ENCODE data around the gene GNRH2. TPM values are rescaled to one million over a fixed set of nuclear protein-coding genes. Genes with fewer than 3 reads are reported as not detected.

GNRH2 gene
- polyA plus RNA-seq, 1 of the 3 experiments (the other 2 are of a cell fraction), result 0.58 TPM

- 23% methylated on average over 33 of the region's 39 CpGs for WGBS (ENCODE audit: low lambda C conversion rate)
- Histone ChIP-seq H3K36me3 (replicated peaks in 1 of 2; ENCODE audit: control insufficient read depth in 1 of 2, insufficient read depth in 2 of 2, low read length in 1 of 2) (peaks cover 12 to 27% of the 10 kb centered on the region in 2 experiments), H3K9me2 (no peaks in the 10 kb centered on the region), H3K79me2 (ENCODE audit: insufficient read depth) (peaks cover 21% of the 10 kb centered on the region), H3K9me3 (no peaks in the 10 kb centered on the region), H3F3A (replicated peaks; ENCODE audit: insufficient read depth) (peaks cover 4% of the 10 kb centered on the region), H4K20me1 (ENCODE audit: insufficient read depth) (0 out of 2 replicates have a peak, but pooled peaks cover 5% of the 10 kb centered on the region), H3K9ac (peak overlapping the region; percentile 80), H3K27ac (ENCODE audit: low read depth in 2 of 2, low read length in 1 of 2) (peak overlapping the region; percentile 54 to 96; a peak in 3 of 4 replicates), H3K4me1 (ENCODE audit: control insufficient read depth in 1 of 2, insufficient read depth in 2 of 2, low read depth in 1 of 2, low read length in 1 of 2) (peaks cover 2 to 17% of the 10 kb centered on the region in 2 experiments; a peak in 2 of 4 replicates), H3K27me3 (ENCODE audit: insufficient read depth) (no peaks in the 10 kb centered on the region), H3K4me2 (peak overlapping the region; percentile 94), H2AFZ (ENCODE audit: low read depth) (0 out of 2 replicates have a peak overlapping the region, but pooled peaks have one; percentile 53), H3K4me3 (ENCODE audit: low read depth in 2 of 2, low read length in 1 of 2) (peak overlapping the region; percentile 78 to 97)
- CTCF ChIA-PET, result no interaction called here
- POLR2A ChIA-PET, result interaction anchor here (1.1 kb wide), 1 partner anchor 172 kb away, joined by 3 read pairs; no protein-coding TSS in a partner anchor
- DNase-seq, result no peak
- no peak for TF ChIP-seq JUND (IDR thresholded peaks at IDR 0.05)
- peak; percentile 31; the same call in 1 of the 2 replicates for TF ChIP-seq PBX3 (IDR thresholded peaks at IDR 0.05)
Measured at GRCh38 chr20:3046677-3047462, 3.4 kb downstream of the GNRH2 start.

GRCh38 chr20:3047486-3048419 is 4.3 kb downstream of the GNRH2 start:
- Histone ChIP-seq H3K79me2 (ENCODE audit: insufficient read depth) (peaks cover 21% of the 10 kb centered on the region), H4K20me1 (ENCODE audit: insufficient read depth) (0 out of 2 replicates have a peak, but pooled peaks cover 5% of the 10 kb centered on the region), H3K4me2 (peak overlapping the region; percentile 94; the same call in 1 of the 2 replicates), H3F3A (replicated peaks; ENCODE audit: insufficient read depth) (peaks cover 6% of the 10 kb centered on the region), H3K9me2 (no peaks in the 10 kb centered on the region), H3K9ac (no peak overlapping the region), H3K36me3 (replicated peaks in 1 of 2; ENCODE audit: control insufficient read depth in 1 of 2, insufficient read depth in 2 of 2, low read length in 1 of 2) (peaks cover 12 to 27% of the 10 kb centered on the region in 2 experiments), H3K4me1 (ENCODE audit: control insufficient read depth in 1 of 2, insufficient read depth in 2 of 2, low read depth in 1 of 2, low read length in 1 of 2) (peaks cover 0 to 17% of the 10 kb centered on the region in 2 experiments; a peak in 1 of 4 replicates), H3K27ac (ENCODE audit: low read depth in 2 of 2, low read length in 1 of 2) (no peak overlapping the region), H3K4me3 (ENCODE audit: low read depth in 2 of 2, low read length in 1 of 2) (peak overlapping the region in 1 of 2 experiments; percentile 78; a peak in 3 of 4 replicates), H2AFZ (ENCODE audit: low read depth) (no peak overlapping the region), H3K9me3 (no peaks in the 10 kb centered on the region), H3K27me3 (ENCODE audit: insufficient read depth) (no peaks in the 10 kb centered on the region)
- 78% methylated on average over 11 of the region's 14 CpGs for WGBS (ENCODE audit: low lambda C conversion rate)
- ChIA-PET POLR2A (no interaction called here), CTCF (no interaction called here)
- no peak for DNase-seq
- TF ChIP-seq ELF1 (IDR thresholded peaks at IDR 0.05), result no peak
- no peak for TF ChIP-seq POLR2AphosphoS5 (IDR thresholded peaks at IDR 0.05; ENCODE audit: low read depth, low read length)
- no peak for TF ChIP-seq MAX (IDR thresholded peaks at IDR 0.05; ENCODE audit: low read depth)
- TF ChIP-seq TCF12 (IDR thresholded peaks at IDR 0.05), result no peak
- no peak for TF ChIP-seq FOXM1 (IDR thresholded peaks at IDR 0.05; ENCODE audit: low read depth)
- TF ChIP-seq GATA2 (CRISPR knock-in tag; IDR thresholded peaks at IDR 0.05), result no peak
- no peak for TF ChIP-seq YY1 (IDR thresholded peaks at IDR 0.05; ENCODE audit: low read depth)
- no peak for TF ChIP-seq REST (IDR thresholded peaks at IDR 0.05; ENCODE audit: low read depth, low read length)
- no peak for TF ChIP-seq FOSL2 (IDR thresholded peaks at IDR 0.05; ENCODE audit: borderline replicate concordance, low read depth)
